DMS 273 (cell line): Measurements from ENCODE around the gene ITFG2.
"Not testable (repeated sequence)": the region's sequence is repeated elsewhere in the genome, so short reads cannot be mapped to it uniquely, and the experiment has no call there.

Source experiments
- DNase-seq: peaks from one replicate; lab custom pipeline; 2025; ENCODE audit not compliant: unreplicated experiment; lab: John Stamatoyannopoulos, UW

The ITFG2 gene

DNA sequence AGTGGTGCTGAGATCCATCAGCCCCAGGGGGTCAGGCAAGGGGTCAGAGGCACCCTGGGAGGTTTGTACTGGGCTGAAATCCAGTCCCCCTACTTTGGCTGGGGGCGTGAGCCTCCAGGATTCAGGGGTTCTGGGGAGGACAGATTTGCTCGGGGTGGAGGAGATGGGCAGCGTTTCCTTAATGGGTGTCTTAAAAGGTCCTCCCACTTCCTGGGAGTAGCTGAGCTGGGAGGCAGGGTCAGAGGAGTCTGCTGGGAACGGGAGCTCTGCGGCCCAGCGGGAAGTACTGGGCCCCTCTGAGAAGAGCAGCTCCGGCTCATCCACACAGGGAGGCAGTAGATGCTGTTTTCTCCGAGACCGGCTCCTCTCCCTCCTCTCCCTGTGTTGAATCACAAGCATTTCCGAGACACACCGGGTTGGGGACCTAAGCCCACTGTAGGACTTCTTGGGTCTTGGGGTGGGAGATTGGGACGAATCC lies 46.5 kb downstream of the ITFG2 start:
- DNase-seq, result no peak

DNA sequence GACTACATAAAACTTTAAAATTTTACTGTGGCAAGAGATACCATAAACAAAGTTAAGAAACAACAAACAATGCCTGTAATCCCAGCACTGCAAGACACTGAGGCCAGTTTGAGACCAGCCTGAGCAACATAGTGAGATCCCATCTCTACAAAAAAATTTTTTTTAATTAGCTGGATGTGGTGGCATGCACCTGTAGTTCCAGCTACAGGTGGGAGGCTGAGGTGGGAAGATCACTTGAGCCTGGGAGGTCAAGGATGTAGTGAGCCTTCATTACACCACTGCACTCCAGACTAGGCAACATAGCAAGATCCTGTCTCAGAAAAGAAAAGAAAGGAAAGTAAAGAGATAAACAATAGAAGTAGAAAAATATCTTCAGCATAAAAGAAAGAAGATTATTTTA lies 47.7 kb downstream of the ITFG2 start:
- DNase-seq, result no peak

DNA sequence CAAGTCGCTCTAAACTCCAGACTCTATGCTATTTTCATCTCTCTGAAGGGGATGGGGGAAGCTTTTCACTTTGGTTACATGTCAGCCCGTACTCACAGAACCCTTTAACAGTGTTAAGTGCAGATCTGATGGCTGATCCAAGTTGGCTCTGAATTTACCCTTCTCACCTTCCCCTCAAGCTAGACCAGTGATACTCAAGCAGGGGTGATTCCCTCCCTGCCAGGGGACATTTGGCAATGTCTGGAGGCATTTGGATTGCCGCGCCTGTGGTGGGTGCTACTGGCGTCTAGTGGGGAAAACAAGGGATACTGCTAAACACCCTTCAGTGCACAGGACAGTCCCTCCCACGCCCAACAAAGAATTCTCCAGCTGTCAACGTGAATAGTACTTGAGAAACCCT lies 50.4 kb downstream of the ITFG2 start:
- DNase-seq, result no peak

DNA sequence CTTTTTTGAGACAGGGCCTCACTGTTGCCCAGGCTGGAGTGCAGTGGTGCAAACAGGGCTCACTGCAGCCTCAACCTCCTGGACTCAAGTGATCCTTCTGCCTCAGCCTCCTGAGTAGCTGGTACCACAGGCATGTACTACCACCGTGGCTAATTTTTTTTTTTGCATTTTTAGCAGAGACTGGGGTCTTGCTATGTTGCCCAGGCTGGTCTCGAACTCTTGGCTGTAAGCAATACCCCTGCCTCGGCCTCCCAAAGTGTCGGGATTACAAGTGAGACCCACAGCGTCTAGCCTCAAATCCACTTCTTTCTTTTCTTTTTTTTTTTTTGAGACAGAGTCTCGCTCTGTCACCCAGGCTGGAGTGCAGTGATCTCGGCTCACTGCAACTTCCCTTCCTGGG lies 50.9 kb downstream of the ITFG2 start:
- DNase-seq, result not testable (repeated sequence)

DNA sequence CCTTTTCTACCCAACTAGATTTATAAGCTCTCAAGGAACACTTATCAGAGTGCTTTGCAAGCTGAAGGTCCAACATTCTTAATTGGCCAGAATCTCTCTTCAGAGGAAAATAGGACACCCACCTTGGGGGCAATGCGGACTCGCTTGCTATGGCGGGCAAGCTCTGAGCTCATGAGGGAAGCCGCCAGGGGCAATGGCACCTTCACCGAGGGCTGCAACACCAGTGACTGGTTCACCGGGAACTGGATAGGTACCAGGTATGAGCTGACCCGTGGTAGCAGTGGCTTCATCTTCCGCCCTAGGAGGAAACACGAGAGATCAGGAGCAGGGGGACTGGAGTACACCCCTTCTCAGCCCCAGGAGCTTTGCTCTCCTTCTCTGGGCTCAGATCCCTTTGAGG lies 51.7 kb downstream of the ITFG2 start:
- DNase-seq, result no peak

DNA sequence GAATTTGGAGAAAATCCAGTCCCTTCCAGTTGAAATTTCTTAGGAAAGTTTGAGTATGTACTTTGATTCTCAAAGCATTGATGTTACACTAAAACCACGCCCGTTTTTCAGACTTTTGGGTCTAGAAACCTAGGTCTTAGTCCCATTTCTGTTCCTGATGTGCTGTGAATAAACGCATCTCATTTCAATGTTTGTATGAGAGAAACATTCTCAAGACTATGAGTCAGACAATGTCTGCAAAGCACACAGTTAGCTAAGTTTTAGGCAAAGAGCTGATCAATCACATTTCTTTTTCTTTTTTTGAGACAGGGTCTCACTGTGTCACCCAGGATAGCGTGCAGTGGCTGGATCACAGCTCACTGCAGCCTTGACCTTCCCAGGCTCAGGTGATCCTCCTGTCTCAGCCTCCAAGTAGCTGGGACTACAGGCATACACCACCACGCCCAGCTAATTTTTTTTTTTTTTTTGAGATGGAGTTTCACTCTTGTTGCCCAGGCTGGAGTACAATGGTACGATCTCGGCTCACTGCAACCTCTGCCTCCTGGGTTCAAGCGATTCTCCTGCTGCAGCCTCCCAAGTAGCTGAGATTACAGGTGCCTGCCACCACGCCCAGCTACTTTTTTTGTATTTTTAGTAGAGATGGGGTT lies 56.6 kb downstream of the ITFG2 start:
- DNase-seq, result not testable (repeated sequence)
